IMR-90 (cell line): ENCODE measurements around the gene TRPM8.

ENCODE experiments used
- CEBPB ChIP-seq: IDR thresholded peaks from 2 replicates; pipeline ENCODE4 v1.6.1; 2012; ENCODE audit warnings: low read depth, low read length, improper control_type of control experiment
- CHD1 ChIP-seq: IDR thresholded peaks from 2 replicates; pipeline ENCODE4 v1.6.1; 2012; ENCODE audit warnings: low read depth, low read length, improper control_type of control experiment
- CTCF ChIP-seq: conservative IDR thresholded peaks from 2 replicates; pipeline ENCODE4 v1.5.1; 2012; ENCODE audit warnings: mild to moderate bottlenecking, low read depth, low read length, improper control_type of control experiment
- MXI1 ChIP-seq: IDR thresholded peaks from 2 replicates; pipeline ENCODE4 v1.6.1; 2012; ENCODE audit warnings: low read depth, mild to moderate bottlenecking, low read length, moderate library complexity, borderline replicate concordance

- TF ChIP-seq CTCF = no peak
- no peak for TF ChIP-seq CEBPB
- TF ChIP-seq MXI1 = no peak
- TF ChIP-seq CHD1 = no peak
Measured at GRCh38 chr2:234015861-234016260, 98.7 kb downstream of the TRPM8 start.
